Endothelial cell of umbilical vein (primary cell): ENCODE data around the gene DNAJC27. TPM values are rescaled to one million over a fixed set of nuclear protein-coding genes. Genes with fewer than 3 reads are reported as not detected.

Source experiments
- BruUV-seq: library from RNA; stranded (reverse); fragments of 400-500 nt; replicated peaks from 2 replicates; lab custom pipeline; 2021; lab: Mats Ljungman, UMichigan
- CTCF ChIA-PET: fragments of 300-600, 350-600 bp; sonication (Branson Sonifier 250); formaldehyde crosslinking; loops from one replicate; lab custom pipeline; 2021; ENCODE audit warnings: antibody characterized with exemption, inconsistent platforms; lab: Charles Lee
- POLR2A ChIA-PET: fragments of 300-600, 350-600 bp; sonication (Branson Sonifier 250); formaldehyde crosslinking; loops from one replicate; lab custom pipeline; 2021; ENCODE audit warnings: antibody characterized with exemption, inconsistent platforms; lab: Charles Lee
- DNase-seq: peaks from one replicate; pipeline ENCODE4 v3.0.0-alpha.2; 2011; ENCODE audit warnings: low read depth, low spot score
- FAIRE-seq: peaks from 2 replicates; lab custom pipeline; 2011; peaks lifted over from hg19 to GRCh38; lab: Jason Lieb, UNC
- H2AFZ ChIP-seq: 2 replicates; pipeline ENCODE4 v1.6.0; 2012; ENCODE audit warnings: low read depth, low read length, control low read depth, inconsistent platforms
- H3K27ac ChIP-seq: 2 replicates; pipeline ENCODE4 v1.5.1; 2011; ENCODE audit warnings: low read depth, mild to moderate bottlenecking, control low read depth, low read length, moderate library complexity; ENCODE audit not compliant: insufficient read depth
- H3K27me3 ChIP-seq, 2 experiments: 2 replicates each; pipeline versions ENCODE4 v1.6.0 to v1.6.1; 2011; ENCODE audit warnings: low read length in 2 of 2, mixed read lengths in 1 of 2; ENCODE audit not compliant: control insufficient read depth in 2 of 2, insufficient read depth in 2 of 2
- H3K36me3 ChIP-seq, 2 experiments: 2 replicates in 1 of 2; 3 replicates in 1 of 2; pipeline ENCODE4 v1.5.1; 2011; ENCODE audit warnings: low read length in 2 of 2, mild to moderate bottlenecking in 1 of 2, moderate library complexity in 1 of 2; ENCODE audit not compliant: control insufficient read depth in 2 of 2, insufficient read depth in 2 of 2; ENCODE audit errors: extremely low read depth in 1 of 2
- H3K4me1 ChIP-seq: 3 replicates; pipeline ENCODE4 v1.5.1; 2011; ENCODE audit warnings: mild to moderate bottlenecking, low read length; ENCODE audit not compliant: control insufficient read depth, insufficient read depth; ENCODE audit errors: extremely low read depth
- H3K4me2 ChIP-seq: 2 replicates; pipeline ENCODE4 v1.6.1; 2011; ENCODE audit warnings: low read length, control low read depth, mixed read lengths; ENCODE audit not compliant: insufficient read depth
- H3K4me3 ChIP-seq, 3 experiments: fragments of 200-600 bp in 1 of 3; sonication (generic), shearing (Covaris generic) in 1 of 3; replicated peaks in 1 of 3; 2 replicates each; pipeline ENCODE4 v1.5.1; 2011 to 2016; ENCODE audit warnings: control low read depth in 3 of 3, low read length in 3 of 3, mild to moderate bottlenecking in 2 of 3, inconsistent platforms in 1 of 3, low read depth in 1 of 3, moderate library complexity in 1 of 3; ENCODE audit not compliant: insufficient read depth in 1 of 3
- H3K79me2 ChIP-seq: 2 replicates; pipeline ENCODE4 v1.6.0; 2012; ENCODE audit warnings: low read length, inconsistent platforms; ENCODE audit not compliant: control insufficient read depth, insufficient read depth
- H3K9ac ChIP-seq: replicated peaks from 2 replicates; pipeline ENCODE3; 2011; ENCODE audit warnings: low read length, control low read depth; ENCODE audit not compliant: insufficient read depth; ENCODE audit errors: extremely low read depth
- H3K9me1 ChIP-seq: replicated peaks from 3 replicates; pipeline ENCODE4 v1.6.0; 2011; ENCODE audit warnings: mild to moderate bottlenecking, low read length; ENCODE audit not compliant: control insufficient read depth, insufficient read depth; ENCODE audit errors: extremely low read depth
- H3K9me3 ChIP-seq: replicated peaks from 2 replicates; pipeline ENCODE4 v1.5.1; 2012; ENCODE audit warnings: low read length, inconsistent platforms; ENCODE audit not compliant: control insufficient read depth, insufficient read depth
- H4K20me1 ChIP-seq: replicated peaks from 2 replicates; pipeline ENCODE3; 2011; ENCODE audit warnings: mild to moderate bottlenecking, low read length; ENCODE audit not compliant: control insufficient read depth, insufficient read depth; ENCODE audit errors: extremely low read depth
- EZH2 ChIP-seq: IDR thresholded peaks from 2 replicates; pipeline ENCODE4 v1.6.1; 2012; ENCODE audit warnings: borderline replicate concordance, low read depth, mild to moderate bottlenecking, moderate library complexity, low read length, inconsistent platforms; ENCODE audit not compliant: severe bottlenecking
- FOS ChIP-seq: IDR thresholded peaks from 2 replicates; pipeline ENCODE4 v1.6.1; 2011; ENCODE audit warnings: mild to moderate bottlenecking, low read length, moderate library complexity, borderline replicate concordance; ENCODE audit not compliant: insufficient read depth
- GATA2 ChIP-seq: IDR thresholded peaks from 2 replicates; pipeline ENCODE4 v1.7.0; 2011; ENCODE audit warnings: low read depth, mild to moderate bottlenecking, moderate library complexity, mixed read lengths, low read length; ENCODE audit not compliant: insufficient read length, insufficient read depth
- JUN ChIP-seq: IDR thresholded peaks from 2 replicates; pipeline ENCODE4 v1.6.1; 2011; ENCODE audit warnings: borderline replicate concordance, low read depth; ENCODE audit not compliant: insufficient read length, insufficient read depth
- MYC ChIP-seq: IDR thresholded peaks from one replicate; pipeline ENCODE4 v1.6.1; 2011; ENCODE audit warnings: mild to moderate bottlenecking, low read depth, low read length
- POLR2A ChIP-seq: IDR thresholded peaks from 2 replicates; pipeline ENCODE4 v1.6.1; 2012; ENCODE audit warnings: low read depth, mild to moderate bottlenecking, control low read depth, low read length
- POLR2AphosphoS5 ChIP-seq: IDR thresholded peaks from 2 replicates; pipeline ENCODE4 v1.6.1; 2012; ENCODE audit warnings: low read depth, mild to moderate bottlenecking, control low read depth, low read length, moderate library complexity; ENCODE audit not compliant: insufficient read depth
- dilution Hi-C: fragments of 300-500 bp; cut with MboI; formaldehyde crosslinking; loops from one replicate; pipeline ENCODE4 v1.15.0; 2019; ENCODE audit warnings: low sequenced_read_pairs; ENCODE audit not compliant: extremely low pct_ligation_motif_present
- intact Hi-C: fragments of 100-400 bp; cut with micrococcal nuclease; formaldehyde crosslinking; loops from one replicate; pipeline ENCODE4 v1.10.0; 2022
- polyA plus RNA-seq, 4 experiments: library from polyadenylated mRNA; depleted of rRNA in 3 of 4; stranded (reverse) in 3 of 4; unstranded in 1 of 4; fragments of >200 nt; gene quantifications; 2 replicates each; pipeline versions ENCODE4 v1.2.1 to v1.2.3, GENCODE V29; 2011 to 2012; ENCODE audit warnings: missing spikeins in 1 of 4
- total RNA-seq: library from RNA; stranded (reverse); gene quantifications from 2 replicates; pipeline ENCODE4 v1.2.3, GENCODE V29; 2021
- TF ChIP-seq, protein P1 (sequence below): IDR thresholded peaks from 2 replicates; pipeline ENCODE4 v1.6.1; 2011; ENCODE audit not compliant: insufficient read depth, insufficient read length

Gene DNAJC27
- total and polyA plus RNA-seq, 2 donors (not counting 3 experiments of a cell fraction or from before 2014, with no cell fraction given) = 1.3 to 3.2 TPM

DNA sequence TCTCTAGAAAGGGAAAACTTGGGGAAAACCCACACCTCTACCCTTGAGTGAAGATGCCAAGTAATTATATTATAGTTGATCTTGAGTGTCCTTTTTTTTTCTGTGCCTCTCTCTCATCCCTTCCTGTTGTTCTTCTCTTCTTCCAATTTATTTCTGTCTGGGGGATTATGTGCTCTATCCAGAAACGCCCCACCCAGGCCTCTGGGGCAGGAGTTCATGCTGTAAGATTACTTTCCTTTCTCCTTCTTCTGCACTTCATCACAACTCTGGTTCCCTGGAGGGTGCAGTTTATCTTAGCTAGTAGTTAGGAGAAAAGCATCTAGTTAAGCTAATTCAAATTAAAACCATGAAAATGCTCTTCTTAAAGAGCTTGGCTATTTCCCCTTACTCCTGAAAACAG lies 30.3 kb upstream of the DNAJC27 start:
- H3K4me3 ChIP-seq = no peak overlapping the region
- FAIRE-seq = no peak
- dilution Hi-C loops (no loop called here), intact Hi-C loops (no loop called here)
- BruUV-seq = no TSS peak
- H3K27ac ChIP-seq = no peak overlapping the region
- DNase-seq = no peak
- H2AFZ ChIP-seq = no peak overlapping the region
- H3K27me3 ChIP-seq = peaks cover 2 to 6% of the 10 kb centered on the region in 2 experiments
- no peaks in the 10 kb centered on the region for H3K9me3 ChIP-seq
- H3K4me2 ChIP-seq = no peak overlapping the region
- TF ChIP-seq POLR2A (no peak), GATA2 (no peak), EZH2 (no peak), POLR2AphosphoS5 (no peak), JUN (no peak), MYC (no peak)
- TF ChIP-seq, protein P1, sequence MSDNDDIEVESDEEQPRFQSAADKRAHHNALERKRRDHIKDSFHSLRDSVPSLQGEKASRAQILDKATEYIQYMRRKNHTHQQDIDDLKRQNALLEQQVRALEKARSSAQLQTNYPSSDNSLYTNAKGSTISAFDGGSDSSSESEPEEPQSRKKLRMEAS = no peak
- H3K9me1 ChIP-seq = no peaks in the 10 kb centered on the region
- no peaks in the 10 kb centered on the region for H3K4me1 ChIP-seq
- no peaks in the 10 kb centered on the region for H3K36me3 ChIP-seq
- no peak overlapping the region for H3K9ac ChIP-seq
- ChIA-PET POLR2A (no interaction called here), CTCF (interaction anchor here (0.6 kb wide), 1 partner anchor 9 kb away, joined by 4 read pairs; no protein-coding TSS in a partner anchor)
- H3K79me2 ChIP-seq = no peaks in the 10 kb centered on the region
- H4K20me1 ChIP-seq = no peaks in the 10 kb centered on the region

GRCh38 chr2:25001325-25001637 lies 29.5 kb upstream of the DNAJC27 start:
- dilution Hi-C loops (no loop called here), intact Hi-C loops (no loop called here)
- Histone ChIP-seq H3K9me1 (no peaks in the 10 kb centered on the region), H4K20me1 (no peaks in the 10 kb centered on the region), H2AFZ (no peak overlapping the region), H3K79me2 (no peaks in the 10 kb centered on the region), H3K27me3 (peaks cover 2 to 6% of the 10 kb centered on the region in 2 experiments), H3K36me3 (no peaks in the 10 kb centered on the region), H3K9me3 (no peaks in the 10 kb centered on the region), H3K4me2 (no peak overlapping the region), H3K4me3 (no peak overlapping the region), H3K27ac (no peak overlapping the region), H3K9ac (no peak overlapping the region), H3K4me1 (no peaks in the 10 kb centered on the region)
- ChIA-PET POLR2A (no interaction called here), CTCF (no interaction called here)
- no TSS peak for BruUV-seq
- FAIRE-seq = no peak
- TF ChIP-seq FOS = no peak
- TF ChIP-seq MYC = no peak
- no peak for TF ChIP-seq POLR2AphosphoS5
- no peak for TF ChIP-seq JUN
- DNase-seq = no peak
